Activated T-cell treated with anti-CD3 and anti-CD28 coated beads for 1 hour (primary cell): ENCODE results near the gene DLG2.

Source experiments
- DNase-seq: peaks from one replicate; pipeline ENCODE4 v3.0.0-alpha.2; 2020; ENCODE audit warnings: low read depth

DLG2 gene

DNA sequence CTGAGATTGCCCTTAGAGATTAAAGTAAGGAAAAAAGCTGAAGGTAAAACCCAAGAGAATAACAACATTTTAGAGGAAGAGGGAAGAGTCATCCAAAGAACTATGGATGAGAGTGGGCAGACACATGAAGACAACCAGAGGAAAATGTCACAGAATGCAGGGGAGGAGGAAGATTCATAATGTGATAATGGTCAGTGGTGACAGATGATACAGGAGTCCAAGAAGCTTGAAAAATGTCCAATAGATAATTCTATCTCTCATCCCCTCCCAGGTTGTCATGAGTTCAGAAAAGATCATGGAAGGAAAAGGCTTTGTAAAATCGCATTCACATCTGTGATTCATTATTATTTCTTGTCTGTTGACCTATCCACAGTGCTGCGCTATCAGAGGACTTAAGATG lies 2058.6 kb downstream of the DLG2 start:
- DNase-seq: no peak

DNA sequence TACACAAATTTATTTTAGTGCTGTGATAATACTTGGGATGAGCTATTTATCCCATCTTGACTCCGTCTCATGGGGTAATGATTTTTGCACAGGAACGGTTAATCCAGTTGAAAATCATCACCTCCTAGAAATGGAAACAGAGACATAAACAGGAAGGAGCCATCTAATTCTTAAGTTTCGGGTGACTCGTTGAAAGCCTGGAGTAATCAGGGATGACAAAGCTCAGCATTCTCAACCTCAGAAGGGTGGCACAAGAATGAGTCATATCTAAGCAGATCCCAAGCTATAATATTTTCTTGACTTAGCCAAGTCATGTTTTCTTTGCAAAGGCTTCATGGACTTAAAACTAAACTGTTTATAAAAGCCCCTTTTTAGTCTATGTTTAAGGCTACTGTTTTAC lies 2060.2 kb downstream of the DLG2 start:
- no peak for DNase-seq

DNA sequence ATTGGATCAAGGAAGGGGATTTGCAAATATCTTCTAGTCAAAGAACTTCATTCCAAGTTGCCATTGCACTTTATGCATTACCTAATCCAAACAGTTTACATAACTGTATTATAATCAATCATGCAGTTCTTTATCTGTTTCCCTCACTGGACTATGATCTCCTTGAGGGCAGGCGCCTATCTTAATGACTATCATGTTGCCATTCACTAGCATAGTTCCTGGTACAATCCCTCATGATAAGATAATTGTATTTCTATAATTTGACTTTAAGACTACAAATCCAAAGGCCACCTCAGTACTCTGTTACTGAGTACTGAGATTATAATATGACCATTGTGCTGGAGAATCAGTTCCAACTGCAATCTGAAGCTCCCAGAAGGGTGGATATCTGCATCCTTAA lies 2062.3 kb downstream of the DLG2 start:
- no peak for DNase-seq

DNA sequence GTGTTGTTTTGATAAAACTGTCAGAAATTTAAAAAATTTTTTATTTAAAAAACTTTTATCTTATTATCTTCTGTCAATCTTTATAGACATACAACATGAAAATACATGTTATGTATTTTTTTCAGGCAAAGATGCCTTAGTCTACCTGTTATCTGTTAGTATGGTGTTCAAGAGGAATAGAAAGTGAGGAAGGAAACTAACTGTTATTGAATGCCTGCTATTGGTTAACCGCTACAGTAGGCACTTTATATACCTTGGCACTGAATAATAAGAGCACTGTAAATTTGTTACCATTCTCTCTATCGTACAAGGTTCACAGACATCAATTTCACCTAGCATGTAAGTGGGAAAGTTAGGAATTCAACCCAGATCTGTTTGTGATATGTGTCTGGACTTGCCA lies 2068.9 kb downstream of the DLG2 start:
- no peak for DNase-seq

DNA sequence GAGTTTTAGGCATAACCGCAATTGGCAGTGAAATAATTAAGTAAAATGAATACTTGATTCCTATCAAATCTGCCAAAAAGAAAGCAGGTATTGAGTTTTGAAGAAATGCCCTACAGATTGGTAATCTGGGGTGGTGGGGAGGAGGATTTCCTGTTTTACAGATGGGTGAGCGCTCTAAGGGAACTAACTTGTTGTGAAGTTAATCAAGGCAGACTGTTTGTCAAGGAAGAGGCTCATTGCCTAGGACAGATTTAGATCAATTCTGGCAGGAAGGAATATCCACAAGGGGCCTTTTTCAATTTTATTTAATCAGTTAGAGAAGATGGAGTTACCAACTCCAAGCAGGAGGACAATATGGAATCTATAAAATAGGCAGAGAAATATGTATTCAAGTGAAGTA lies 2069.5 kb downstream of the DLG2 start:
- DNase-seq: no peak

DNA sequence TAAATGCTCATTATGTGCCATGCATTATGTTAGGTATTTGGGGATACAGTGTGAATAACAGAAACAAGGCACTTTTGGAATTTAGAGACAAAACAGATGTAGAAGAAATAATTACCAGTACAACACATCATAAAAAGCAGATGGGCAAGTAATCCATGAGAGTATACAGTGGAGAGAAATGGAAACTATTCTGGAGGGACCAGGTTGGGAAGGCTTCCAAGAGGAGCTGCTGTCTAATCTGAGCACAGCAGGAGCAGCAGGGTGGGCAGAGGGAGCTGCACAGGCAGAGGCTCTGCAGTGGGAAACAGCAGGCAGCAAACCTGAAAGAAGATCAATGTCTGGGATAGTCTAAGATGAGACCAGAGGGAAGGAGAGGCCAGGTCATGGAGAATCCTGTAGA lies 2072.3 kb downstream of the DLG2 start:
- no peak for DNase-seq

DNA sequence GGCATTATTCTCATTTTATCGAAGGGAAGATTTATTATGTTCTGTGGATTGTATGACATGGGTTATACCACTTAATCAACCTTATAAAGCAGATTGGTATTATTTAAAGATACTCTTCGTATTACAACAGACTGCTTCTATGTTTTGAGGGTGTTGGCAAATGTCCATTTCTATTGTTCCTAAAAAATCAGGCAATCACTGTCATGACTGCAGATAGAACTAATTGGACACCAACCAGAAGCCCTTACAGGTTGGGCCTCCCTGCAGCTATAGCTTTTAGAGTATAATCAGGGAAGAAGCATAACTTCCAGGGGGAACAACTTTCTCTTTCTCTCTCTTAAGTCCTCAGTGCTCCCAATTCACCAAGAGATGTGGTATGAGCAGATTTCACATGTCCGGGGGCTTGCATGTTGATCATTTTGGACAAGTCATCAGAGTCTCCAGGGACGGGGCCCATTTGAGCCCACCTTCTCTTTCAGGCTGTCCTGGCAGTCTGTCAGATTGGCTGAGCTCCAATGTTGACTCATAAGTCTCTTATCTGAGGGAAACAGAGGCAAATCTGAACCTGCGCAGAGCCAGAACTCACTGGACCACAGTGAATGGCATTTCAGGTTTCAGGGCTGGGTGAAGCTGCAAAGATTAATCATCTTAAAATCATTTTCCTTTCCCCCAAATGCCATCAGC lies 2077.0 kb downstream of the DLG2 start:
- DNase-seq: no peak

DNA sequence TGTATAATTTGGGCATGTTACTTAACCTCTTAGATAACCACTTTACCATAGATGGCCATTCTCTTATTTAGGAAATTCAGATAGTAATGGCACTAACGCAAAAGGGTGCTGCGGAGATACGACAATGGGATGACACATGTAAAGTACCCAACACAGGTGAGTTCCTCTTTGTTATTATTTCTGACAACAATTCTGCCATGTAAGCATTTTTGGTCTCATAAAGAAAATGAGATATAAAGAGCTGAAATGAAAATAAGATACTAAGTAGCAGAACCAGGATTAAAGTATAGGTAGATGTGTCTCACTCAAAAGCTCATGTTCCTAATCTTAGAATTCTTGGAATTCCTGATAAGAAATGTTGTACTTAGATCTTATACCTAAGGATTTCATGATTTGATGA lies 2080.8 kb downstream of the DLG2 start:
- DNase-seq: no peak

DNA sequence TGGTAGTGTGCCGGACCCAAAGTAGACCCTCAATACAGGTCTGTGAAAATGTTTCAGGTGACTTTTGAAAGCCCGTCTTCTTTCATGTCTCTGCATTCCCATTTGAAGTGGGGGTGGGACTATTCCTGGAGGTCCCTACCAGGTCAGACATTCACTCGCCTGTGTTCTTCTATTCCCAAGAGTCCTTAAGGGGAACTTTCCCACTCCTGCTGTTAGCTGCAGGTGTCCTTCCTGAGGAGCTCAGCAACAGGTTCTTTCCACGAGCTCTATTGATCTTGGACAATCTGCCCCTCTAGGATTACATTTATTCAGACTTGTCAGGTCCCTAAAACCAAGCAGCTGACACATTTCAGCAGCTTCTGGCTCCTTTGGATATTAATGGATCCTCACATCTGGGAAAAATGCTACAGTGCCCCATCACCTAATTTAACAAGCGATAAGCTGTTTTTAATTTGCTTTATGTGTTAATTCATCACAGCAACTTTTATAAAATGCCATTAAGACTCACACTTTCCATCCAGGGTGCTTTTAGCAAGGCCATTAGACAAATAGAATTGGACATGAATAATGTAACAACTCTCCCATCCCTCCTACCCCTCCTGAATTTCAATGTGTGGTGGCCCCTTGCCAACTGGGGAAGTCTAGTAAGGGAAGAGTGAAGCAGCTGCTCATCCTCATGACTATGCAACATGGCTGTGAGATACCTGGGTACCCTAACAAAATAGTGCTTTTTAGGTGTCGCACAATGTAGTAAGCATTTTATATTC lies 2081.5 kb downstream of the DLG2 start:
- DNase-seq: no peak

DNA sequence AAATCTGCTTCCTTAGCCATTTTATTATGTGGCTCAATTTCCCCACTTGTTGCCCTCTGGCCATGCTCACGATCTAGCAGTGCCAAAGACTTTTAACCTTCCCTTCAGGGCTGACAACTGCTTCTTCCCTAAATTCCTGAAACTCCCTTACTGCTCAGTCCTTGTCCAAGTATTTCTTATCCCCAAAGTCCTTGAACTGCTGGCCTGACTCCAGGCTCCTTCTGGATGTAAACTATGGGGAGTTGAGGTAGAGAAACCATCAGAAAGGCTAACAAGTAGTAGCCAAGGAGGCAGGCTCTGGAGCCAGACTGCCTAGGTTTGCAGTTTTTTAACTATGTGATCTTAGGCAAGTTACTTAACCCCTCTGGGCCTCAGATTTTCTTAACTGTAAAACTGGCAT lies 2082.3 kb downstream of the DLG2 start:
- DNase-seq: no peak

DNA sequence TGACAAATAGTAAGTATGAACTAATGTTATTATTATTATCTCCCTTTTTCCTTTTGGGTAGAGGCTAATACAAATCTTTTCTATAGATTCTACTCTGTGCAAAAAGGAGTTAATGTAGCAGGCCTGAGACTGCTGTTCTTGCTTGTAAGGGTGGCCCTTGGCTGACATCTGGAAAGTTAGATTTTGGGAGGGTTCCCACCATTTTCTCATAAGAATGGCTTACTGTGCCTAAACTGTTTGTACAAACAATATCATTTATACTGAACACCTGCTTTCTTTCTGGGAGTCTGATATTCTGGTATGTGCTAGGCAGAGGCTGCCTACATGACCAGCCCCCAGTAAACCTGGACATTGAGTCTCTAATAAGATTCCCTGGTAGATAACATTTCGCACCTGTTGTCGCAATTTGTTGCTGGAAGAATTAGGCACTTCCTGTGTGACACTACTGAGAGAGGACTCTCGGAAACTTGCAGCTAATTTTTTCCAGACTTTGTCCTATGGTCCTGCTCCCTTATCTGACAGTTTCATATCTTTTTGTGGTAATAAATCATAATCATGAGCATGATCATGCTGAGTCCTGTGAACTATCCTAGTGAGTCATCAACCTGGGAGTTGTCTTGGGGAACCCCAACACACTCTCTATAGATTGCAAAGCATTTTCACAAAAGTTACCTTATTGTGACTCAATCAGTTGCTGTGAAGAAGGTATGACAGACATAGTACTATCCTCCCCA lies 2083.3 kb downstream of the DLG2 start:
- no peak for DNase-seq

DNA sequence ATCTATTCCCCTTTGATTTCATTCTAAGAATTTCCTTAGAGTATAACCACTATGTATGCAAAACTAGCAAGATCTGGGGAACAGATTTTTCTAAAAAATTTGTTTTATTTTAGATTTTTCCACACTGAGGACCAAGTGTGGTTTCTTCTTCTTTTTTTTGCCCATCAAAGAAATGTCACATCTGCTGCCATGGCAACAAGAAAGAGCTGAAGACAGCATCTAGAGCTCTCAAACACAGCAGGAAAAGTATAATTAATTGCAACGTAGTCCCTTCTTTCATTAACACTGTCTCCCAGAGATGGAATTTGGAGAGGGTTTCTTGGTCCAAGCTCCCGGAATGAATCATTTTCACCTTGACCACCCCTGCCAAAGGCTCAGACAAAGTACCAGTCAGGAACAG lies 2084.3 kb downstream of the DLG2 start:
- DNase-seq: no peak

DNA sequence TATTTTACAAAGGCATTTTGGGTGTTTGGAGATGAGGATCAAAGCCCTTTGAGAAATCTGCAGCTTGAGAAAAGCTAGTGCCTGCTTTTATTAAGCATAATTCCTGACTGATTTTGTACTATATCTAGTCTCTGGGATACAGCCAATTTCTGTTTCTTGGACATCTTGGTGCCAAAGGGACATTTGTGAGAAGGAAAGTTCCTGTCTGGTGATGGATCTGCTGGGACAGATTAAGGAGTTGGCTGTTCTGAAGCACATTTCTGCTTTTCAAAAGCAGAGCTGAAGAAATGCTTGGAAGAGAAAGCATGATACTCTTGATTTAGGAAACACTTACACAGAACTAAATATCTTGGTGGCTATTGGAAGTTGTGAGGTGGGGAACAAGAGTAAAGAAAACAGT lies 2086.4 kb downstream of the DLG2 start:
- DNase-seq: no peak

DNA sequence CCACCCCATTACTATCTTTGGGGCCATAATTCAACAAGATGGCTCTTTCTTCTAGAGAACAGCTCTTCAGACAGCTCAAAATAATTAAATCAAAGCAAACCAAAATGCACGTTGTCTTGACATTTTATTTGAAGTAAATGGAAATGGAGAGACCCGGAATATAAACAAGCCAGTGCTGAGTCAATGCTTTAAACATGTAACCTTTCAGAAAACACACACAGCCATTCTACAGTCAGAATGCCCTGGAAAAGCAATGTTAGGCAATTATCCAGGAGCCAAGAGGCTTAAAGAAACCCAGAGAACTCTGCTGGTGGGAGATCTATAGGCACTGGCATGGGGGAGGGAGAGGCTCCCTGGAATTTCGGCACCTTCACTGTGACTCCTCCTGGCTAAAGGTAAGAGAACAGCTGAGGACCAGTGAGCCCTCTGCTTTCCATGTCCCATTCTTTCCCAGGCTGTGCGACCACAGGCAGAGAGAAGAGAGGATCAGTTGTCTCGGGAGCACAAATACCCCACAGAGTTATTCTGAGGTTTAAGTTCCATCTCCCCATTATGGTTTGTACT lies 2086.9 kb downstream of the DLG2 start:
- DNase-seq: no peak

DNA sequence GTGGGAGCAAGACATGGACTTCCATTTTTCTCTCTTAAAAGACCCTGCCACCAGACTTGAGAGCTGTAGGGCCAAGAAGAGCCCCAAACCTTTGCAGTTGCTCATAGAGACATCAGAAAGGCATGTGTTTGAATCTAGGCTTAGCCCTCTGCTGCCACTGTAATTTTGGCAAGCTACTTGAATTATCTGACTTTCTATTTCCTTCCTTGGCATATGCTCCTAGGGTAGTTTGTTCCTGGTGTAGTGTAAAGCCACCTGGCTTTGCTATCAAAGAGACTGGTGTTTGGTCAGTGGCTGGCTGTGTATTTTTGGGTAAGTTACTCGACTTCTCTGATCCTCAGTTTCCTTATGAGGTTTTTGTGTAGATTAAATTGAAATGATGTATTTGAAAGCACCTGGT lies 2088.9 kb downstream of the DLG2 start:
- DNase-seq: no peak

DNA sequence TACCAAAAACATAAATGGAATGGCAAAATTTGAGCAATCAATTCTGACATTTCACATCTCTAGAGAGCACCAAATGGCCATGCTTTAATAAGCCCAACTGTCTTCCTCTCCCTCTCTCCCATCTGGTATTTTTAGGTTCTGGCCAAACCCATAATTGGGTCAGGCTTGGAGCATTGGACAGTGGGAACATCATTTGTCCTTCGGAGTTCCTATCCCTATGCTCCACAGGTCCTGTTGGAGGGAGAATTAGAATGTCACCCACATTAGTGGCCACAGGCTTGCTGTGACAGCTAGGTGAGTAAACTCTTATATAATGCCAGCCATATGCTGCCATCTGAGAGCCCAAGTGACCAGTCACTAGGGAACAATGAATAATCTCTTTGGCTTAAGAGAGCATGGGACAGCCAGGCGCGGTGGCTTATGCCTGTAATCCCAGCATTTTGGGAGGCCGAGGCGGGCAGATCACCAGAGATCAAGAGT lies 2090.0 kb downstream of the DLG2 start:
- no peak for DNase-seq

DNA sequence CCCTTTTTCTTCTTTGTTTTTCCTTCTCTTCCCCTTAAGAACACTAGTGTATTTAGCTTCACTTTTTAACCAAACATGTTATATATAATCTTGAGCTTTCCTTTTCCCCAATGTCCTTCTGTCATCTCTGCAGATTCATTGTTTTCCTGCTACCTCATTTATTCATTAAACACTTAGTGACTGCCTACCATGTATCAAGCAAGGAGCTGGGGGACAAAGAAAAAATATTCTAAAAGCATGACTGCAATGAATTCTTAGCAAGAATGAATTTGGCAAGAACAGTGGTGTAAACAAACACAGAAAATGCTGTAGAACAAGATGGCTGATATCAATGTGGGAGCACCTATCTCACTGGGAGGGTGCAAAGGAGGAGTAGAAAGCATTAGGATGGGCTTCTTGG lies 2094.0 kb downstream of the DLG2 start:
- no peak for DNase-seq

DNA sequence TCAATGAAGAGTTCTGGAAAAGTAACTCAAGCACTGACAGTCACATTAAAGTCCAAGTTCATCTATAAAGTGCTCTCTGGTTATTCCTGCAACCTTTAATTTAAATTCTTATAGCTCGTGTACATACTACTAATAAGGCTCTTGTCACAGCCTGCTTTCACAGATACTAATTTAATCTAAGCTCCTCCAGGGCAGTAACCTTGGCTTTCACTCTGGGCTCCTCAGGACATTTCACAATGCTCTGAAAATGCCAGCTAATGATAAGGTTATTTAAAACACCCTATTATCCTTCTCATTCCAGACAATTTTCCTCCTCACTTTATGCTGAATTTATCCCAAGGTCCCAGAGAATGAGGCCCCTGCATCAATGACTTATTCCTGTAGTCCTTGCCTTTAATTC lies 2098.3 kb downstream of the DLG2 start:
- no peak for DNase-seq

DNA sequence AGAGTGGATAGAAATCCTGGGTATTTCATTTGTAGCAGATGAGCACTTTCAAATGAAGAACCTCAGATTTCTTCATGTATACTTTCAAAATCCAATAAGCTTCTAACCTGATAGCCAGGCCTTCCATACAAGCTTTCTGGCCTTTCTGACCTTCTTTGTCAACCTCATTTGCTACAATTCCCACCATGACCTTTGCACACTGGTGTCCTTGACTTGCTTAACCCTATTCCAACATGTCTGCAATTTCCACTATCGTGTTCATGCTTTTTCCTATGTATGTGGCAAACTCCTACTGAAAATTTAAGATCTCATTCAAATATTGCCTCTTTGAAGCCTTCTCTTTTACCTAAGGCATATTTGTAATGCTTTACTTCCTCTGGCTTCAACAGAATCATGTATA lies 2098.9 kb downstream of the DLG2 start:
- DNase-seq: no peak

DNA sequence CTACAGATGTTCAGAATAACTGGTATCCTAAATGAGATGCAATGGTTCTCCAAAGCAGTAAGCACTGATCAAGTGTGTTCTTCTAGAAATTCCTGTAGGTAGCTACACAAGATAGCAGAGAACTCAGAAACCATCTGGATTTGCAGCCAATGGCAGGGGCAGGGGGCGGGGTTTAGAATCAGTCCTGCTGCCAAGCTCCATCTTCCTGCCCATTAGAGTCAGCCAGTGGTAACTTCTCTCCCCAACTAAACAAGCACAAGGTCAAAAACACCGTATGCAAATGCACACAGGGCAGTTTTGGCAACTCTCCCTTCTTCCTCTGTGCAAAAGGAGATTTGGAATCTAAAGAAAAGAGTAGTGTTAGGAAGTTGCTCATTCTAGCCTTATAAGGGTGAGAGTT lies 2103.5 kb downstream of the DLG2 start:
- no peak for DNase-seq

DNA sequence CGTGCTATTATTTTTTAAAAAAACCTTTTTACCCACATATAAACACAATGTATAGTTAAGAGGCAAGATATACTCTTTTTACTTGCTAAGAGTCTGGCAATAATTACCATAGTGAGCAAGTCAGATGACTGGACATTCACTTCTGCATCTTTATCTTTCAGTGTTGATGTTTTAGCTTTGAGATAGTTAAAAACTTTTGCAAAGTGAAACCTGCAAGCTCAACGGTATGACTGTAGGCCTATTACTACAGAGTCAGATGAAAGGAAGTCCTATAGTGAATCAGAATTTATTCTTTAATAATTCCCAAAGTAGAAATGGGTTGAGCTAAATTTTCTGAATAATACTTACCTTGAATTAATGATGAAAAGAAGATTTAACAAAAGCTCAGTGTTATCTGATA lies 2104.2 kb downstream of the DLG2 start:
- DNase-seq: no peak

DNA sequence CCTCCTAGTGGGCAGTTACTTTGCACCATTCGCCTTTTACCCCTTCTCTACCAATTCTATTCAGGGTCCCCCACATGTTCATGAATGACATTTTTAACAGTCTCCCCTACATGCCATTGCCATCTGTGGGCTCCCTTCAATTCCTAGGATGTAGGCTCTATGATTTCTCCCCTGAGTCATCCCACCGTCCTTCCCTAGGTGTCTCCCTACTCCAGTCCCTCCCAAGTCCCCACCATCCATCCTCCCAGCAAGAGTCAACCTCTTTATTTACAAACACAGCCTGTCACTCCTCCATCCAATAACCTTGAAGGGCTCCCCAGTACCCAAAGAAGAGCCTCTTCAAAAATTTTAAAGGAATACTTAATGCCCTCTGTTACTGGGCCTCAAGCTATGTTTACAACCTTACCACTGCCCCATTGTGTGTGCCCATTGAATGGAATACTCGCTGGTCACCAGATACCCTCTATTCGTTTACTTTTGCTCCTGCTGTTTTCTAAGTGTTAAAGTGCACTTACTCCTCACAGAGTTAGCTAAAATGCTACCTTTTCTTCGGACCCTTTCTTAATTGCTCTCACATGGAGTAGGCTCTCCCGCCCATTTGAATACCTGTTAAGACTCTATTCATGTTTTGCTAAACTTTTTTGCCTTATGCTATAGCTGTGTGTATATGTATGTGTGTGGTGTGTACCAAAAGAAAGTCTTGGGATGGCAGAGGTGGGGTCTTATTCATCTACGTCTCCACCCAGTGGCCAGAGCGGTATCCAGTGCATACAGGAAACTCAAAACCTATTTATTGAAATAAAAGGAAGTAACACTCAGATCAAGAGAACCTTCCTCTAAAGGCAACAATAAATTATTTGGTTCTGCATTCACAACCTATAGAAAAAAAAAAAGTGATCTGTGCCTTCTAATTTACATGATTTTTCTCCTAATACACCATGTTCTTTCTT lies 2105.2 kb downstream of the DLG2 start:
- DNase-seq: no peak
